ENCODE data around the gene ACE2.

Gene ACE2

DNA sequence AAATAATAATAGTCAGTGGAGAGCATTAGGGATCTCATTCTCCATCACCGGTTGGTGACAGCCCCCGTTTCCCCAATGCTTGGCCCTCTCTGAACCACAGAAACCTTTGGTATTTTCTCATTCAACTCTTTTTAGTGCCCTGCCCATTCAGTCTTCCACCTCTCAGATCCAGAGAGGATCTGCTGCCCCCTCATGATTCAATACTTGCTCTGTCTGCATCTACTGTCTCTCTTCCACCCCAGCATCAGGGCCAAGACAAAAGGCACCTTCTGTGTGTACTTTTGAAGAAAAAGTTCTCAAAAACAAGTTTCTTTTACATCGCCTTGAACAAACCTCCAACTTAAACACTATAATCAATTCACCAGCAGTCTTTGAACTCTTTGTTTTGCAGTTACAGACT is 44.5 kb upstream of the ACE2 start:
- no peak overlapping the region for H2AFZ ChIP-seq (ENCODE audit: low read length)

DNA sequence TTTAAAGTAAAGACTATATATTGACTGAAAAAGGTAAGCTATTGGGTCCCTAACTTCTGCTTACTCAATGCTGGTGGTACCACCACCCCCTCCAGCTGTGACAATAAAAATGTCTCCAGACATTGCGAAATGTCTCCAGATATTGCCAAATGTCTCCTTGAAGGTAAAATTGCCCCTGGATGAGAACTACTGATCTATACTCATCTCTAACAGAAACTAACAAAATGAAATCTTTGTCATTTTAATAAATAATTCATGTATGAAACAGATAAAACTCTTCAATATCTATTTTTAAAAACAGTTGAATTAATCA is 43.8 kb upstream of the ACE2 start:
- no peak overlapping the region for H3K27ac ChIP-seq (ENCODE audit: low read length)
- no peak overlapping the region for H3K4me2 ChIP-seq (ENCODE audit: low read depth, low read length)
- H3K79me2 ChIP-seq (ENCODE audit: low read length), result no peaks in the 10 kb centered on the region
- H3K9me3 ChIP-seq (replicated peaks; ENCODE audit: insufficient read depth, low read length), result no peaks in the 10 kb centered on the region
- no peaks in the 10 kb centered on the region for H3F3A ChIP-seq (ENCODE audit: insufficient read depth, low read length)
- no peak overlapping the region for H3K9ac ChIP-seq (ENCODE audit: low read length)
- H3K27me3 ChIP-seq (replicated peaks; ENCODE audit: insufficient read depth, low read length), result no peaks in the 10 kb centered on the region
- no peaks in the 10 kb centered on the region for H3K4me1 ChIP-seq (ENCODE audit: low read length)
- H2AFZ ChIP-seq (ENCODE audit: low read length), result no peak overlapping the region
- TF ChIP-seq EZH2phosphoT487 (IDR thresholded peaks at IDR 0.05; ENCODE audit: low read length), result no peak
- TF ChIP-seq, protein P1, sequence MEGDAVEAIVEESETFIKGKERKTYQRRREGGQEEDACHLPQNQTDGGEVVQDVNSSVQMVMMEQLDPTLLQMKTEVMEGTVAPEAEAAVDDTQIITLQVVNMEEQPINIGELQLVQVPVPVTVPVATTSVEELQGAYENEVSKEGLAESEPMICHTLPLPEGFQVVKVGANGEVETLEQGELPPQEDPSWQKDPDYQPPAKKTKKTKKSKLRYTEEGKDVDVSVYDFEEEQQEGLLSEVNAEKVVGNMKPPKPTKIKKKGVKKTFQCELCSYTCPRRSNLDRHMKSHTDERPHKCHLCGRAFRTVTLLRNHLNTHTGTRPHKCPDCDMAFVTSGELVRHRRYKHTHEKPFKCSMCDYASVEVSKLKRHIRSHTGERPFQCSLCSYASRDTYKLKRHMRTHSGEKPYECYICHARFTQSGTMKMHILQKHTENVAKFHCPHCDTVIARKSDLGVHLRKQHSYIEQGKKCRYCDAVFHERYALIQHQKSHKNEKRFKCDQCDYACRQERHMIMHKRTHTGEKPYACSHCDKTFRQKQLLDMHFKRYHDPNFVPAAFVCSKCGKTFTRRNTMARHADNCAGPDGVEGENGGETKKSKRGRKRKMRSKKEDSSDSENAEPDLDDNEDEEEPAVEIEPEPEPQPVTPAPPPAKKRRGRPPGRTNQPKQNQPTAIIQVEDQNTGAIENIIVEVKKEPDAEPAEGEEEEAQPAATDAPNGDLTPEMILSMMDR (IDR thresholded peaks at IDR 0.05; ENCODE audit: low read length), result no peak
- no peak for TF ChIP-seq EZH2 (optimal IDR thresholded peaks at IDR 0.05; ENCODE audit: low read depth, low read length)
- H4K20me1 ChIP-seq (ENCODE audit: insufficient read depth, low read length), result no peaks in the 10 kb centered on the region
- H3K36me3 ChIP-seq (replicated peaks; ENCODE audit: insufficient read depth, low read length), result no peaks in the 10 kb centered on the region
- no peak for DNase-seq
- no peak overlapping the region for H3K4me3 ChIP-seq (ENCODE audit: low read length)
- H3K9me2 ChIP-seq (replicated peaks; ENCODE audit: insufficient read depth, low read length), result no peaks in the 10 kb centered on the region

More for the DNA sequence above, 44.5 kb upstream of the ACE2 start:
- DNase-seq, result no peak
- H3K9ac ChIP-seq (ENCODE audit: low read length), result no peak overlapping the region
- H3K27ac ChIP-seq (ENCODE audit: low read length), result no peak overlapping the region
- no peaks in the 10 kb centered on the region for H3K4me1 ChIP-seq (ENCODE audit: low read length)
- H3F3A ChIP-seq (ENCODE audit: insufficient read depth, low read length), result no peaks in the 10 kb centered on the region
- no peaks in the 10 kb centered on the region for H4K20me1 ChIP-seq (ENCODE audit: insufficient read depth, low read length)
- TF ChIP-seq EZH2phosphoT487 (IDR thresholded peaks at IDR 0.05; ENCODE audit: low read length) (no peak), EZH2 (optimal IDR thresholded peaks at IDR 0.05; ENCODE audit: low read depth, low read length) (no peak)
- TF ChIP-seq, protein P1 (IDR thresholded peaks at IDR 0.05; ENCODE audit: low read length), result no peak
- H3K79me2 ChIP-seq (ENCODE audit: low read length), result no peaks in the 10 kb centered on the region
- no peak overlapping the region for H3K4me2 ChIP-seq (ENCODE audit: low read depth, low read length)
- H3K9me2 ChIP-seq (replicated peaks; ENCODE audit: insufficient read depth, low read length), result no peaks in the 10 kb centered on the region
- H3K9me3 ChIP-seq (replicated peaks; ENCODE audit: insufficient read depth, low read length), result no peaks in the 10 kb centered on the region
- no peaks in the 10 kb centered on the region for H3K27me3 ChIP-seq (replicated peaks; ENCODE audit: insufficient read depth, low read length)
- H3K36me3 ChIP-seq (replicated peaks; ENCODE audit: insufficient read depth, low read length), result no peaks in the 10 kb centered on the region
- no peak overlapping the region for H3K4me3 ChIP-seq (ENCODE audit: low read length)

DNA sequence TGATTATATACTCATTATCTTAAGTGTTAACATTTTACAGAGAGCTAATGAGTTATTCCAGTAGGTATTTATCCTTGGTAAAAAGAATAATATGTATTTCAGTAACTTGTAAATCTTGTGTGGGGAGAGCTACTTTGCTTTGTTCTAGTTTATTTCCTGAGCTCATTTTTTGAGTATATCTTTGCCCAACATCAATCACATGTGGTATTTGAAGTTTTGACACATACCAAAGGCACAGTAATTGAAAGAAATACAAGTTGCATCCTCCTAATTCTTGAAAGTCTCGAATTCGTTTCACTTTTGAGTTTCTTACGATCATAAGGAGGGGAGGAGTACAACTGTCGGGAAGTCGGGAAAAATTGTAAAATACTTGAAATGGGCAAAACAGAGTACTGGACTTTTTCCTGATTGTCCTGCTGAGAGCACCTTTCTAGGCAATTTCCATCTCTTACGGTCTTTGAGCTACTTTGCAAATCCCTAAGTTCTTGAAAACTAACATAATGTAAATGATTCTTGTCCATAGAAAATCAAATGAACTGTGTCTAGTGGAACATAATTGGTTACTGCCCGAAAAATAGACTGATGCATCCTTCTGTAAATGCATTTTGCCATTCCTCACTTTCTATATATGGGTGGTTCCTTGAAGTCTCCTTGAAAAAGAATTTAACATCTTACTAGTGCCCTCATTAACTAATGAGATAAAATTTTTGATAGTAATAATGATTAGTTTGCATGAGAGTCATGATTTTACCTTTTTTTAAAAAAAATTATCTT is 43.2 kb upstream of the ACE2 start:
- no peak overlapping the region for H3K4me3 ChIP-seq (ENCODE audit: low read length)
- H3K27ac ChIP-seq (ENCODE audit: low read length), result no peak overlapping the region
- no peak overlapping the region for H3K9ac ChIP-seq (ENCODE audit: low read length)
- H4K20me1 ChIP-seq (ENCODE audit: insufficient read depth, low read length), result no peaks in the 10 kb centered on the region
- no peak for DNase-seq
- H3K27me3 ChIP-seq (replicated peaks; ENCODE audit: insufficient read depth, low read length), result no peaks in the 10 kb centered on the region
- TF ChIP-seq EZH2 (optimal IDR thresholded peaks at IDR 0.05; ENCODE audit: low read depth, low read length) (no peak), EZH2phosphoT487 (IDR thresholded peaks at IDR 0.05; ENCODE audit: low read length) (no peak)
- TF ChIP-seq, protein P1 (IDR thresholded peaks at IDR 0.05; ENCODE audit: low read length), result no peak
- H3K4me2 ChIP-seq (ENCODE audit: low read depth, low read length), result no peak overlapping the region
- H2AFZ ChIP-seq (ENCODE audit: low read length), result no peak overlapping the region
- no peaks in the 10 kb centered on the region for H3K9me3 ChIP-seq (replicated peaks; ENCODE audit: insufficient read depth, low read length)
- H3K4me1 ChIP-seq (ENCODE audit: low read length), result no peaks in the 10 kb centered on the region
- H3K9me2 ChIP-seq (replicated peaks; ENCODE audit: insufficient read depth, low read length), result no peaks in the 10 kb centered on the region
- H3K79me2 ChIP-seq (ENCODE audit: low read length), result no peaks in the 10 kb centered on the region
- no peaks in the 10 kb centered on the region for H3F3A ChIP-seq (ENCODE audit: insufficient read depth, low read length)
- H3K36me3 ChIP-seq (replicated peaks; ENCODE audit: insufficient read depth, low read length), result no peaks in the 10 kb centered on the region

All from MM.1S (cell line).